B cell (primary cell): ENCODE measurements around the gene SLC40A1. TPM values are rescaled to one million over a fixed set of nuclear protein-coding genes. Genes with fewer than 3 reads are reported as not detected.

Experiments used
- ATAC-seq: fragments of 200-7000 bp; cut with Tn5 transposase; one replicate; pipeline ENCODE4 v1.10.0; 2021; ENCODE audit warnings: low read depth, mild to moderate bottlenecking, moderate number of reproducible peaks, moderate library complexity
- CTCF ChIA-PET: fragments of 350-600 bp; sonication (Branson Sonifier 250); formaldehyde crosslinking; loops from one replicate; lab custom pipeline; 2021; ENCODE audit warnings: antibody characterized with exemption, inconsistent platforms; lab: Charles Lee
- POLR2A ChIA-PET: fragments of 350-600 bp; sonication (Branson Sonifier 250); formaldehyde crosslinking; loops from one replicate; lab custom pipeline; 2021; ENCODE audit warnings: antibody characterized with exemption; lab: Charles Lee
- DNase-seq: peaks from one replicate; pipeline ENCODE4 v3.0.0; 2013
- H2AFZ ChIP-seq: 2 replicates; pipeline ENCODE4 v1.6.1; 2012; ENCODE audit warnings: mild to moderate bottlenecking, low read depth, low read length; ENCODE audit not compliant: insufficient read depth, poor library complexity, severe bottlenecking
- H3K27ac ChIP-seq, 2 donors: 1 replicate in 1 of 2; 2 replicates in 1 of 2; pipeline ENCODE4 v1.5.1; 2012 to 2013; ENCODE audit warnings: low read length in 2 of 2, mild to moderate bottlenecking in 2 of 2, moderate library complexity in 1 of 2
- H3K27me3 ChIP-seq, 4 experiments: fragments of 200-600 bp in 1 of 4; sonication (generic) in 1 of 4; replicated peaks in 1 of 4; 1 replicate in 2 of 4; 2 replicates in 2 of 4; pipeline versions ENCODE4 v1.6.1 to v1.7.0; 2013 to 2016; ENCODE audit warnings: low read length in 3 of 4, mild to moderate bottlenecking in 2 of 4, mixed read lengths in 1 of 4, moderate library complexity in 1 of 4; ENCODE audit not compliant: insufficient read depth in 4 of 4, control insufficient read depth in 3 of 4; ENCODE audit errors: control extremely low read depth in 1 of 4
- H3K36me3 ChIP-seq, 2 experiments: replicated peaks in 1 of 2; 1 replicate in 1 of 2; 2 replicates in 1 of 2; pipeline versions ENCODE4 v1.6.1 to v1.7.1; 2013; ENCODE audit warnings: low read length in 1 of 2; ENCODE audit not compliant: insufficient read depth in 2 of 2, control insufficient read depth in 1 of 2; ENCODE audit errors: control extremely low read depth in 1 of 2, extremely low read depth in 1 of 2
- H3K4me1 ChIP-seq, 2 donors: fragments of 200-600 bp in 1 of 2; sonication (generic) in 1 of 2; 1 replicate in 1 of 2; 2 replicates in 1 of 2; pipeline versions ENCODE4 v1.5.1 to v1.6.1; 2013 to 2017; ENCODE audit warnings: low read length in 2 of 2; ENCODE audit not compliant: control insufficient read depth in 2 of 2, insufficient read depth in 2 of 2
- H3K4me2 ChIP-seq: replicated peaks from 2 replicates; pipeline ENCODE3; 2012; ENCODE audit warnings: mild to moderate bottlenecking, low read depth, low read length; ENCODE audit not compliant: poor library complexity, severe bottlenecking
- H3K4me3 ChIP-seq, 5 experiments: fragments of 200-600 bp in 1 of 5; sonication (generic) in 1 of 5; 1 replicate in 3 of 5; 2 replicates in 2 of 5; pipeline versions ENCODE4 v1.5.1 to v1.7.0; 2011 to 2016; ENCODE audit warnings: low read length in 4 of 5, mild to moderate bottlenecking in 4 of 5, low read depth in 2 of 5, control low read depth in 1 of 5, moderate library complexity in 1 of 5; ENCODE audit not compliant: insufficient read depth in 1 of 5; ENCODE audit errors: control extremely low read depth in 1 of 5, extremely low read depth in 1 of 5
- H3K79me2 ChIP-seq: fragments of 200-600 bp; sonication (generic); one replicate; pipeline ENCODE4 v1.6.0; 2016; ENCODE audit warnings: low read length; ENCODE audit not compliant: control insufficient read depth, insufficient read depth
- H3K9ac ChIP-seq: fragments of 200-600 bp; sonication (generic); 2 replicates; pipeline ENCODE4 v1.6.1; 2017; ENCODE audit warnings: mild to moderate bottlenecking, low read length, moderate library complexity
- H3K9me3 ChIP-seq, 3 donors: one replicate each; pipeline versions ENCODE4 v1.6.1 to v1.7.1; 2013; ENCODE audit warnings: low read length in 2 of 3; ENCODE audit not compliant: control insufficient read depth in 2 of 3, insufficient read depth in 1 of 3; ENCODE audit errors: control extremely low read depth in 1 of 3
- H4K20me1 ChIP-seq: 2 replicates; pipeline ENCODE4 v1.6.0; 2012; ENCODE audit warnings: mild to moderate bottlenecking, low read length; ENCODE audit not compliant: insufficient read depth, control insufficient read depth, poor library complexity, severe bottlenecking
- H3K27ac Mint-ChIP-seq: one replicate; pipeline ENCODE4 v1.8.0; 2021; ENCODE audit warnings: mixed read lengths
- H3K27me3 Mint-ChIP-seq: one replicate; pipeline ENCODE4 v1.8.0; 2021; ENCODE audit warnings: mixed read lengths
- H3K4me1 Mint-ChIP-seq: one replicate; pipeline ENCODE4 v1.8.0; 2021; ENCODE audit warnings: mixed read lengths
- H3K4me3 Mint-ChIP-seq: one replicate; pipeline ENCODE4 v1.8.0; 2021; ENCODE audit warnings: mixed read lengths
- H3K9me3 Mint-ChIP-seq: one replicate; pipeline ENCODE4 v1.8.0; 2022; ENCODE audit warnings: mixed read lengths; ENCODE audit not compliant: insufficient read depth
- CTCF ChIP-seq: fragments of 200-600 bp; IDR thresholded peaks from one replicate; pipeline ENCODE4 v1.8.0; 2022; ENCODE audit warnings: antibody characterized with exemption, mild to moderate bottlenecking
- EZH2 ChIP-seq: IDR thresholded peaks from 2 replicates; pipeline ENCODE4 v1.6.1; 2012; ENCODE audit warnings: borderline replicate concordance, low read depth, mild to moderate bottlenecking, moderate library complexity, low read length; ENCODE audit not compliant: insufficient read depth, poor library complexity, severe bottlenecking
- WGBS: methylation state at CpG from one replicate; pipeline ENCODE4 v1.1.5; 2013; ENCODE audit warnings: missing lambda C conversion rate; ENCODE audit not compliant: insufficient coverage; 5-methylcytosine and 5-hydroxymethylcytosine counted together
- intact Hi-C: fragments of 100-400 bp; cut with micrococcal nuclease; formaldehyde crosslinking; loops from one replicate; pipeline ENCODE4 v1.10.0; 2022
- polyA plus RNA-seq: library from polyadenylated mRNA; depleted of rRNA; stranded (reverse); fragments of >200 nt; gene quantifications from 2 replicates; pipeline ENCODE4 v1.2.3, GENCODE V29; 2012
- total RNA-seq, 2 donors: library from RNA; stranded (reverse); fragments of 120-200 nt in 1 of 2; gene quantifications; 1 replicate in 1 of 2; 2 replicates in 1 of 2; pipeline versions ENCODE4 v1.2.3 to v1.2.4, GENCODE V29; 2013 to 2022

Gene SLC40A1
- total and polyA plus RNA-seq, 2 donors (not counting 1 experiment from before 2014, with no cell fraction given): 0.07 to 0.39 TPM

GRCh38 chr2:189512879-189513278 is 67.7 kb downstream of the SLC40A1 start:
- DNase-seq (no peak), ATAC-seq (no peak)
- CTCF ChIA-PET: no interaction called here
- Histone ChIP-seq H3K4me3 (no peak overlapping the region), H3K4me2 (no peak overlapping the region), H3K36me3 (no peaks in the 10 kb centered on the region), H3K27ac (no peak overlapping the region), H3K9me3 (peaks cover 0 to 7% (median 0%) of the 10 kb centered on the region in 3 donors), H3K79me2 (no peaks in the 10 kb centered on the region), H2AFZ (no peak overlapping the region), H4K20me1 (no peaks in the 10 kb centered on the region), H3K27me3 (peaks cover 0 to 8% (median 0%) of the 10 kb centered on the region in 4 experiments), H3K9ac (no peak overlapping the region), H3K4me1 (no peaks in the 10 kb centered on the region)
- POLR2A ChIA-PET: no interaction called here
- H3K27ac Mint-ChIP-seq: no peak overlapping the region
- WGBS: 80% methylated on average over 1 of the region's 3 CpGs
- intact Hi-C loops: no loop called here
- H3K27me3 Mint-ChIP-seq: peaks cover 10% of the 10 kb centered on the region
- TF ChIP-seq CTCF (no peak), EZH2 (no peak)
- no peak overlapping the region for H3K4me3 Mint-ChIP-seq
- H3K4me1 Mint-ChIP-seq: no peaks in the 10 kb centered on the region
- H3K9me3 Mint-ChIP-seq: no peaks in the 10 kb centered on the region

GRCh38 chr2:189511960-189512319 is 68.6 kb downstream of the SLC40A1 start:
- no peak overlapping the region for H3K27ac Mint-ChIP-seq
- ChIA-PET POLR2A (no interaction called here), CTCF (no interaction called here)
- H3K36me3 ChIP-seq: no peaks in the 10 kb centered on the region
- DNase-seq (no peak), ATAC-seq (no peak)
- intact Hi-C loops: no loop called here
- H4K20me1 ChIP-seq: no peaks in the 10 kb centered on the region
- no peak overlapping the region for H3K4me3 Mint-ChIP-seq
- H3K27me3 Mint-ChIP-seq: peaks cover 9% of the 10 kb centered on the region
- no peak overlapping the region for H3K4me2 ChIP-seq
- H3K9me3 ChIP-seq: peaks cover 0 to 7% (median 0%) of the 10 kb centered on the region in 3 donors
- H3K27me3 ChIP-seq: peaks cover 0 to 8% (median 0%) of the 10 kb centered on the region in 4 experiments
- no peak for TF ChIP-seq CTCF
- TF ChIP-seq EZH2: no peak
- H3K4me1 ChIP-seq: no peaks in the 10 kb centered on the region
- H3K4me3 ChIP-seq: no peak overlapping the region
- no peak overlapping the region for H3K9ac ChIP-seq
- no peaks in the 10 kb centered on the region for H3K4me1 Mint-ChIP-seq
- H3K27ac ChIP-seq: no peak overlapping the region
- no peaks in the 10 kb centered on the region for H3K79me2 ChIP-seq
- no peaks in the 10 kb centered on the region for H3K9me3 Mint-ChIP-seq
- H2AFZ ChIP-seq: no peak overlapping the region
